NCI-H460 (cell line): ENCODE results near the gene UCN. TPM values are rescaled to one million over a fixed set of nuclear protein-coding genes. Genes with fewer than 3 reads are reported as not detected.

Experiments
- DNase-seq: peaks from one replicate; pipeline ENCODE4 v3.0.0-alpha.2; 2016; ENCODE audit warnings: low read depth; ENCODE audit errors: extremely low read depth
- total RNA-seq: library from RNA; depleted of rRNA; stranded (reverse); fragments of >200 nt; shearing (Covaris generic); gene quantifications from 2 replicates; pipeline ENCODE4 v1.2.3, GENCODE V29; 2014; rRNA removed

The UCN gene
- total RNA-seq, 1 experiment from 2014 or later = 4.6 TPM

DNA sequence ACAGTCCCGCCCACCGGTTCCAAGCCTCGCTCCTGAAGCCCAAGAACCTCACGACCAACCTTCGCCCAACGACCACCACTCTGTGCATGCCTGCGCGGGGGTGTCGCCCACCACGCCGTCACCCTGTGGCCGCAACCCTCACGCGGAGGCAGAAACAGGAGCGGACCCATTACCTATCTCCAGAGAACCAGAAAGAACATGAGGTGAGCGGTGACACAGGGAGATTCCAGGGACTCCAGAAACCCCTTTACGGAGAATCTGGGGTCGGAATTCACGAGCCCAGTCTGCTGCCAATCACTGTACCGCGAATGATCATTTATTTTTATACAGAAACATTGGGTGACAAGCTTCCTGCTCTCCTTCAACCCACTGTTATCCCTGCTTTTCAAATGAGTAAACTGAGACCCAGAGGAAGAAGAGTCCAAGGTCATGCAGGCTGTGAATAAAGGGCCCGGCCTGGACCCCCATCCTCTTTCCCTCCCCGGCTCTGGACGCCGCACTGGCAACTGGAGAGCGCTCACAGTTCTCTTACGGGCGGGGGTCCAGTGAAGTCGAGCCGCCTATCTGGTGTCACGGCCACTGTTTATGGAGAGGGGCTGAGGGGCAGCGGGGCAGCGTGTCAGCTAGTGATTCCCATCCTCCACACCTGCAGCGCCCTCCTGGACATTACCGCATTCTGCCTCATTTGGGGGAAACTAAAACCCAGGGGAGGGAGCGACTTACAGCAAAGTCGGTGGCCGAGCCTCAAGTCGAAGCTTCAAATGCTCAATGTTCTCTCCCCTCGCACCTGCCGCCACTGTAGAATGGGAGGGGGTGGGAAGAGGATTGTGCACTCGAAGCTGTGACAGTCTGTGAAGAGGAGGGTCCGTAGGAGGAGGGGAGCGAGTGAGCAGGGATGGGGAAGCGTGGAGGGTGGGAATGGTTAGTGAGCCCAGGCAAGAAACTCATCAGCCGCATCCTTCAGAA is 44.7 kb downstream of the UCN start:
- DNase-seq = no peak

DNA sequence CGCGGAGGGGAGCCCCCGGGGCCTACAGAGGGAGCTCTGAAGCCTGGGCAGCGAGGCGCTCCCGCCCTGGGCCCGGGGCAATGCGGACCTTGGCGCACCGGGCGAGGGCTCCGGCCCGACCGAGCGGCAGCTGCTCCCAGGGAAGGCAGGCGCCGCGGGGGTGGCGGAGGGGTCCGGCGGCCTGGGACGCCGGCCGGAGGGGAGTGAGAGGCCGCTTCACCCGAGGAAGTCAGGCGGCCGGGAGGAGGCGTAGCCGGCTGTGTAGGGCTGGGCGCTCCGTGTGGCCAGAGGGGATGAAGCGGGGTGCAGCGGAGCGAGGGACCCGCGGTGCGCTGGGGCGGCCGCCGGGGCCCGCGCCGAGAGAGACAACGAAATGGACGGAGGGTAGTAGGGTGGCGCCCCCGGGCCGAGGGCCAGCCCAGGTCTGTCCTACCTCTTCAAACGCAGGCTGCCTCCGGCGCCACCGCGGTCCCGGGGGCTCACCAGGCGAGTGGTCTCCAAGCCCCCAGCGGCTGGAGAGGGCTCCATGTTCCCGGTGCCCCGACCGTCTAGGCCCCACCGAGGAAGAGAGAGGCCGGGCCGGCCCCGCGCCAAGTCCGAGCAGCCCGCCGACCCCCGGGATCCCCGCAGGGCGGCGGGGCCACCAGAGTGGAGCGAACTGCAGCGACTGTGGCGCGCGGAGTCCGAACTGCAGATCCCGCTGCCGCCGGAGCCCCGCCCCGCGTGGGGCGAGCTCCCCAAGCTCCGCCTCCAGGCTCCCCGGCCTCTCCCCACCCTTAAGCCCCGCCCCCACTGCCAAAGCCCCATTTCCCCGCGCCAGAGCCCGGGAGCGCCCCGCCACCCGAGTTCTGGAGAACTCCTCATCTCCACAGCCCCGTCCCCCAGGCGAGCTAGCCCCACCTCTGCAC is 45.6 kb downstream of the UCN start, which contains the start of gene SLC30A3:
SLC30A3 (minus strand) TSS at position 669 of the 908 bp plus-strand sequence; CDS start at position 528, 141 bp downstream.
- DNase-seq = peak; percentile 52

DNA sequence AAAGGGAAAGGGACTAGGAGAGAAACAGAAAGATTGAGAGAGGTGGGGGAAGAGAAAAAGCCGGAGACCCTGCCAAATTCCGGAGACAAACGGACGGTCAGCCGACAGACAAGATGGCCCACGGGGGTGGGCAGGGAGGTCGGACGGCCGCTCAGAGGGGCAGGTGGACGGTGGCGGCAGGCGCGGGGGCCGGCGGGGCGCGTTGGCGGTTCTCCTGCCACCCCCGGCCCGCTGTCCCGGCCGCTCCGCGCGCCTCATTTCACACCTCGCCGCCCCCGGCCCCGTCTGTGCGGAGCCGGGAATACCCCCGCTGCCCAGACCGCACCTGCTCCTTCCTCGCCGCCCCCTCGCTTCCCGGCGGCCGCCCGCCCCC is 46.3 kb downstream of the UCN start:
- no peak for DNase-seq

DNA sequence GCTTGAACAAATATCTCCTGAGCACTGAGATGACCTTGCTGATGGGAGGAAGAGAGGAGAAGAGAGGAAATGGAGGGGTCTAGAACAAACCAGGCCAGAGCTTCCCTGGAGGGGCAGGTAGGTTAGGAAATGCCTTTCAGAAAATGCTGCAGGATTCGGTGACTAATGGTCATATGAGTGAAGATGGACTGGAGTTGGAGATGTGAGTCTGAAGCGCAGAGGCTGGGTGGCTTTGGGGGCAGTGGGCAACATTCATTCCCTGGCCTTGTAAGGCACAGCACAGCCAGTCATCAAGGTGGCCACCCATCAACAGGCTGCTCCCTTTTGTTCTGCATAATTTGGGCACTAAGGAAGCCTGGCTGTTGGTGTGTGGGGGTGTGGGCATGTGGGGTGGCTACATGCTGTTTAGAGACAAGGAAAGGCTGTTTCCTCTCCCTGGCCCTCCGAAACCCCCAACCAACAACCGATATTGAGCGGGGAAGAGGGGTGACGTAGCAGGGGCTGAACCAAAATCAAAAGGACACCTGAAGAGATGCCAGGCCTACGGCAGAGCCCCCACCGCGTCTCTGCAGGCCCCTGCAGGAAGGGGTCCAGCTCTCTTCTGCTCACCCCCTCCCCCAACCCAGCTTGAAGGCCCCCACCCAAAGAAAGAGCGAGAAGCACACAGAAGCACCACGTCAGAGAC is 46.9 kb downstream of the UCN start:
- DNase-seq = no peak

DNA sequence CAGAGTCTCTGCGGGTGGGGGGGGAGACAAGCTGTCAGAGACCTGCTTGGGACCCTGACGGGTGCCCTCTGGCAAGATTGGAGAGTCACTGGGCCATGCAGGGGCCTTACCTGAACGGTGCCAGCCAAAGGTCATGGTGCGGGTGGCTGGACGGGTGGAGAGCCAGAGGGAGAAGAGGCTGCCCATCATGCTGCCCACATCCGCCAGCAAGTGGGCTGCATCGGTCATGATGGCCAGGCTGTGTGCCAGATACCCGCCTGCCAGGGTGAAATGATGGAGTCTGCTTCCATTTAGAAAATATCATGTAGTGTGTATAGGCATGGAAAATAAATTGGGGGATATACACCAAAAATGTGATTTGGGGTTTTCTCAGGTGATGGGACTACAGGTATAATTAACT is 50.2 kb downstream of the UCN start:
- DNase-seq = no peak

Other genes starting within 250 kb of the UCN start
- 255 and 293 TPM in 2 replicates for gene OST4, start 236.8 kb downstream of the UCN start, total RNA-seq
- gene EMILIN1, start 229.8 kb downstream of the UCN start, total RNA-seq = 0.22 TPM in 1 of 2 replicates, not detected in the other
- gene KHK, start 221.7 kb downstream of the UCN start, total RNA-seq = 1.2 and 1.7 TPM in 2 replicates
- gene CGREF1, start 189.3 kb downstream of the UCN start, total RNA-seq = 43.2 and 45.2 TPM in 2 replicates
- gene ABHD1, start 184.6 kb downstream of the UCN start, total RNA-seq = 1.4 and 1.7 TPM in 2 replicates
- 52.5 and 53.3 TPM in 2 replicates for gene PREB, start 173.8 kb downstream of the UCN start, total RNA-seq
- gene PRR30, start 169.0 kb downstream of the UCN start, total RNA-seq = not detected in 2 replicates
- not detected in 2 replicates for gene TCF23, start 159.4 kb downstream of the UCN start, total RNA-seq
- gene ATRAID, start 96.4 kb downstream of the UCN start, total RNA-seq = 219 and 271 TPM in 2 replicates
- 49.7 and 51.8 TPM in 2 replicates for gene SLC5A6, start 96.2 kb downstream of the UCN start, total RNA-seq
- gene CAD, start 91.1 kb downstream of the UCN start, total RNA-seq = 34.1 and 38.5 TPM in 2 replicates
- 0.50 and 0.75 TPM in 2 replicates for gene SLC30A3, start 45.4 kb downstream of the UCN start, total RNA-seq
- gene DNAJC5G, start 33.0 kb downstream of the UCN start, total RNA-seq = not detected in 2 replicates
- 0.12 TPM in 1 of 2 replicates, not detected in the other for gene TRIM54, start 26.0 kb downstream of the UCN start, total RNA-seq
- 77.5 and 83.6 TPM in 2 replicates for gene MPV17, start 14.7 kb upstream of the UCN start, total RNA-seq
- 59.8 and 66.5 TPM in 2 replicates for gene GTF3C2, start 48.3 kb upstream of the UCN start, total RNA-seq
- gene EIF2B4, start 61.9 kb upstream of the UCN start, total RNA-seq = 28.7 and 31.2 TPM in 2 replicates
- gene SNX17, start 62.2 kb upstream of the UCN start, total RNA-seq = 80.9 and 88.7 TPM in 2 replicates
- gene ZNF513, start 72.3 kb upstream of the UCN start, total RNA-seq = 7.0 and 7.3 TPM in 2 replicates
- 108 and 112 TPM in 2 replicates for gene PPM1G, start 101.1 kb upstream of the UCN start, total RNA-seq
- 78.0 and 79.3 TPM in 2 replicates for gene NRBP1, start 120.2 kb upstream of the UCN start, total RNA-seq
- gene KRTCAP3, start 133.9 kb upstream of the UCN start, total RNA-seq = 0.69 and 1.0 TPM in 2 replicates
- gene IFT172, start 181.3 kb upstream of the UCN start, total RNA-seq = 13.9 and 20.2 TPM in 2 replicates
- gene FNDC4, start 186.8 kb upstream of the UCN start, total RNA-seq = not detected in 2 replicates
- gene GCKR, start 188.4 kb upstream of the UCN start, total RNA-seq = not detected in 2 replicates